ENCODE data around the gene CAPN10.

CAPN10 gene

DNA sequence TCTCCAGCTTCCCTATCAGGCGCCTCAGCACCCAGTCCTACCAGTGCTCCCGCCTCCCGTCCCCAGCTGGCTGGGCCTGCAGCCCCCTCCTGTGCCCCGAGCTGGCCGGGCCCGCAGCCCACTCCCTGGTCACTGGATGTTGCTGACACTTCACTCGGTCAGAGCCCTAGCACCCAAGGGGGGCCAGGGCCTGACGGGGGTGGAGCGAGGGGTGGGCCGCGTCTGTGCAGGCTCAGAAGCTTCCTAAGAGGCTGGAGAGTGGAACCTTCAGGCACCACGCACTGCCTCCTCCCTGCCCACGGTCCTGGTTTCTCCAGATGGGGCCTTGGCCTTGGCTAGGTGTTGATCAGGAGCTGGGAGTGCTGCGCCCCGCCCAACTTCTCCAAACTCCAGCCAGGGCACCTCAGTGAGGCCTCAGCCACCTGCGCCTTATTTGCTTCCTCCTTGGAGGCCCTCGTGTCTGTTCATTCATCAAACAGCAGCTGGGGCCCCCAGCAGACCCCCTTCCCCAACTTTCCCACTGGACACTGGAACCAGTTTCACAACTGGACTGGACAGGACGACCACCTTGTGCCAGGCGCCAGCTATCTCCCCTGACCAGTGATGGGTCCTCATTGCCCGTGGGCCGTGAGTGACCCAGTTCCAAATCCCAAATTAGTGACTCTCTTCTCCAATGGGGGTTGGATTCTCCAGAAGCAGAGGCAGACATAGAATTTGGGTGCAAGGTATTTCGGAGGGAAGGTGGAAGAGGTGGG is 16.7 kb downstream of the CAPN10 start:
- no peak for TF ChIP-seq CTCF (IDR thresholded peaks at IDR 0.05; ENCODE audit: low read depth, low read length)
- no peak overlapping the region for H3K4me3 ChIP-seq (ENCODE audit: low read depth, low read length)

- H3K4me3 ChIP-seq (ENCODE audit: low read depth, low read length): no peak overlapping the region
- TF ChIP-seq CTCF (IDR thresholded peaks at IDR 0.05; ENCODE audit: low read depth, low read length): no peak
These were observed 17.3 kb downstream of the CAPN10 start for GRCh38 chr2:240603846-240604245.

GRCh38 chr2:240604291-240604938 is 17.9 kb downstream of the CAPN10 start:
- no peak overlapping the region for H3K4me3 ChIP-seq (ENCODE audit: low read depth, low read length)
- peak; percentile 52 for TF ChIP-seq CTCF (IDR thresholded peaks at IDR 0.05; ENCODE audit: low read depth, low read length)

DNA sequence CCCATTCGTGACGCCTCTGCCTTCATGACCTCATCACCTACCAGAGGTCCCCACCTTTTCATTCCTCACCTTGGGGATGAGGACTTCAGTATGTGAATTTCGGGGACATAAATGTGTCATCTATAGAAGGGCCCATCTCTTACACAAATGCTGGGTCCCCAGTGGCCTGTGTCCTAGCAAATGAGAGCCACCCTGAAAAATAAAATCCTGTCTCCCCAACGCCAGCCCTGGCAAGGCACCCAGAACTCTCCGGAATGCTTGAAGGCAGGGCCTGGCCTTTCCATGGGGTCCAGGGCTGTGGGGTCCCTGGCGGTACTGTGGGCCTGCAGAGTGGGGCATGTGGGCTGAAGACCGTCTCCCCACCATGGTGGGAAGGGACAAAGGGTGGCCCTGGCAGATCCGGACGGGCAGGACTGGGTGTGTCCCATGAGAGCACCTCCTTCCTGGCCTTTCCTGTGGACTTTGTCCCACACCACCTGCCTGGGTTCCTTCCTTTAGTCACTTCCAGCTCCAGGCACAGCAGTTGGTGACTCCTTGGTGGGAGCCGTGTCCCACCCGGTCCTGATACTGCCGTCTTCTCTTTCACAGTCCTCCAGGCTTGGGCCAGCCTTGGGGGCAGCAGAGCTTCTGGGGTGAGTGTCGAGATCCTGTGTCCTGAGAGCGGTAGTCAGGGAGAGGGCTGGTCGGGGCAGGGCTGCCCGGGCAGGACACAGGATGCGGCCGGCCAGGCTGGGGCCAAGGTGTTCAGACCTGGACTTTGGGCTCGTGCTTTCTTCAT is 18.6 kb downstream of the CAPN10 start:
- TF ChIP-seq CTCF (IDR thresholded peaks at IDR 0.05; ENCODE audit: low read depth, low read length): no peak
- H3K4me3 ChIP-seq (ENCODE audit: low read depth, low read length): no peak overlapping the region

GRCh38 chr2:240605867-240606743 is 19.6 kb downstream of the CAPN10 start:
- no peak for TF ChIP-seq CTCF (IDR thresholded peaks at IDR 0.05; ENCODE audit: low read depth, low read length)
- no peak overlapping the region for H3K4me3 ChIP-seq (ENCODE audit: low read depth, low read length)

- H3K4me3 ChIP-seq (ENCODE audit: low read depth, low read length): no peak overlapping the region
These were observed 25.2 kb downstream of the CAPN10 start for GRCh38 chr2:240611601-240612210.

More at GRCh38 chr2:240611601-240612210, 25.2 kb downstream of the CAPN10 start:
- TF ChIP-seq CTCF (IDR thresholded peaks at IDR 0.05; ENCODE audit: low read depth, low read length): no peak

Data from WI38 (cell line).